ENCODE measurements around the gene RGS7.
"Not testable (repeated sequence)": the region's sequence is repeated elsewhere in the genome, so short reads cannot be mapped to it uniquely, and the experiment has no call there.

The RGS7 gene

GRCh38 chr1:241331328-241332036 is 25.5 kb downstream of the RGS7 start:
- no peak for DNase-seq

- no peak for DNase-seq
These were observed 26.2 kb downstream of the RGS7 start for GRCh38 chr1:241330619-241331327.

GRCh38 chr1:241325456-241325855 is 31.5 kb downstream of the RGS7 start:
- DNase-seq: no peak

- peak; percentile 6 for DNase-seq
These were observed 33.4 kb downstream of the RGS7 start for GRCh38 chr1:241323514-241324195.

- no peak for DNase-seq
These were observed 39.3 kb downstream of the RGS7 start for GRCh38 chr1:241317676-241318075.

GRCh38 chr1:241316372-241316771 is 40.6 kb downstream of the RGS7 start:
- DNase-seq: no peak

GRCh38 chr1:241311056-241311746 is 45.8 kb downstream of the RGS7 start:
- DNase-seq: no peak

- no peak for DNase-seq
These were observed 46.6 kb downstream of the RGS7 start for GRCh38 chr1:241310451-241310850.

GRCh38 chr1:241309651-241310050 is 47.4 kb downstream of the RGS7 start:
- DNase-seq: no peak

GRCh38 chr1:241308471-241308870 is 48.5 kb downstream of the RGS7 start:
- DNase-seq: no peak

- DNase-seq: no peak
These were observed 49.0 kb downstream of the RGS7 start for GRCh38 chr1:241308011-241308410.

GRCh38 chr1:241306125-241306790 is 50.7 kb downstream of the RGS7 start:
- DNase-seq: no peak

- not testable (repeated sequence) for DNase-seq
These were observed 55.0 kb downstream of the RGS7 start for GRCh38 chr1:241302024-241302423.

- DNase-seq: no peak
These were observed 57.7 kb downstream of the RGS7 start for GRCh38 chr1:241299347-241299746.

- DNase-seq: no peak
These were observed 64.0 kb downstream of the RGS7 start for GRCh38 chr1:241292973-241293372.

- DNase-seq: not testable (repeated sequence)
These were observed 65.5 kb downstream of the RGS7 start for GRCh38 chr1:241291548-241291947.

GRCh38 chr1:241286486-241286885 is 70.5 kb downstream of the RGS7 start:
- no peak for DNase-seq

GRCh38 chr1:241276391-241276790 is 80.6 kb downstream of the RGS7 start:
- DNase-seq: no peak

GRCh38 chr1:241275981-241276380 is 81.0 kb downstream of the RGS7 start:
- no peak for DNase-seq

GRCh38 chr1:241275226-241275625 is 81.8 kb downstream of the RGS7 start:
- no peak for DNase-seq

GRCh38 chr1:241274693-241275092 is 82.3 kb downstream of the RGS7 start:
- DNase-seq: no peak

- no peak for DNase-seq
These were observed 84.2 kb downstream of the RGS7 start for GRCh38 chr1:241272828-241273227.
